Progenitor cell of endocrine pancreas (in vitro differentiated cells): Measurements from ENCODE around the gene SATB1. TPM values are rescaled to one million over a fixed set of nuclear protein-coding genes. Genes with fewer than 3 reads are reported as not detected.

Experiments
- DNase-seq: peaks from one replicate; pipeline ENCODE4 v3.0.0; 2021; ENCODE audit warnings: low spot score; ENCODE audit not compliant: unreplicated experiment
- H3K27ac Mint-ChIP-seq: 2 replicates; pipeline ENCODE4 v1.8.0; 2021; ENCODE audit warnings: mild to moderate bottlenecking, moderate library complexity, mixed read lengths
- H3K27me3 Mint-ChIP-seq: 2 replicates; pipeline ENCODE4 v1.8.0; 2021; ENCODE audit warnings: mixed read lengths
- H3K36me3 Mint-ChIP-seq: 2 replicates; pipeline ENCODE4 v1.8.0; 2022; ENCODE audit warnings: mixed read lengths; ENCODE audit not compliant: insufficient read depth
- H3K4me1 Mint-ChIP-seq: 2 replicates; pipeline ENCODE4 v1.8.0; 2021; ENCODE audit warnings: low read depth, mixed read lengths
- H3K4me3 Mint-ChIP-seq: 2 replicates; pipeline ENCODE4 v1.8.0; 2021; ENCODE audit warnings: low read depth, mild to moderate bottlenecking, moderate library complexity, mixed read lengths
- H3K9me3 Mint-ChIP-seq: 2 replicates; pipeline ENCODE4 v1.8.0; 2021; ENCODE audit warnings: low read depth, mixed read lengths
- CTCF ChIP-seq: fragments of 200-600 bp; sonication (generic); IDR thresholded peaks from one replicate; pipeline ENCODE4 v1.5.0; 2021; ENCODE audit warnings: antibody characterized with exemption, mild to moderate bottlenecking; ENCODE audit not compliant: unreplicated experiment
- total RNA-seq: library from RNA; stranded (reverse); gene quantifications from 2 replicates; pipeline ENCODE4 v1.2.1, GENCODE V29; 2021

Gene SATB1
- total RNA-seq, 1 donor from 2014 or later, result 65.6 TPM

- DNase-seq, result no peak
- Mint-ChIP-seq H3K4me1 (peaks cover 2% of the 10 kb centered on the region), H3K9me3 (no peaks in the 10 kb centered on the region), H3K4me3 (no peak overlapping the region), H3K27ac (no peak overlapping the region), H3K27me3 (peaks cover 45% of the 10 kb centered on the region), H3K36me3 (no peaks in the 10 kb centered on the region)
- TF ChIP-seq CTCF, result no peak
These were observed 15.1 kb upstream of the SATB1 start for GRCh38 chr3:18440066-18440722.

GRCh38 chr3:18439281-18439680, 14.1 kb upstream of the SATB1 start:
- no peaks in the 10 kb centered on the region for H3K9me3 Mint-ChIP-seq
- DNase-seq, result no peak
- H3K4me1 Mint-ChIP-seq, result peaks cover 2% of the 10 kb centered on the region
- H3K27me3 Mint-ChIP-seq, result peaks cover 44% of the 10 kb centered on the region
- no peaks in the 10 kb centered on the region for H3K36me3 Mint-ChIP-seq
- TF ChIP-seq CTCF, result no peak
- H3K4me3 Mint-ChIP-seq, result no peak overlapping the region
- H3K27ac Mint-ChIP-seq, result no peak overlapping the region

GRCh38 chr3:18438586-18438985, 13.4 kb upstream of the SATB1 start:
- Mint-ChIP-seq H3K4me3 (no peak overlapping the region), H3K27me3 (peaks cover 38% of the 10 kb centered on the region), H3K4me1 (peaks cover 2% of the 10 kb centered on the region), H3K27ac (no peak overlapping the region), H3K9me3 (no peaks in the 10 kb centered on the region), H3K36me3 (no peaks in the 10 kb centered on the region)
- no peak for TF ChIP-seq CTCF
- DNase-seq, result no peak

GRCh38 chr3:18436213-18436612, 11.1 kb upstream of the SATB1 start:
- no peak for DNase-seq
- Mint-ChIP-seq H3K27me3 (peaks cover 19% of the 10 kb centered on the region), H3K9me3 (no peaks in the 10 kb centered on the region), H3K4me1 (peaks cover 2% of the 10 kb centered on the region), H3K4me3 (no peak overlapping the region), H3K36me3 (no peaks in the 10 kb centered on the region), H3K27ac (no peak overlapping the region)
- no peak for TF ChIP-seq CTCF

- Mint-ChIP-seq H3K27ac (no peak overlapping the region), H3K36me3 (no peaks in the 10 kb centered on the region), H3K4me3 (no peak overlapping the region), H3K4me1 (peaks cover under 1% of the 10 kb centered on the region), H3K27me3 (peaks cover 7% of the 10 kb centered on the region), H3K9me3 (no peaks in the 10 kb centered on the region)
- DNase-seq, result no peak
- TF ChIP-seq CTCF, result no peak
These were observed 9.6 kb upstream of the SATB1 start for GRCh38 chr3:18434711-18435110.
